Cardiac muscle cell (in vitro differentiated cells and primary cell): Measurements from ENCODE around the gene TMTC3. TPM values are rescaled to one million over a fixed set of nuclear protein-coding genes. Genes with fewer than 3 reads are reported as not detected.

Experiments
- DNase-seq, 2 donors: peaks; one replicate each; pipeline versions ENCODE4 v3.0.0 to v3.0.0-alpha.2; 2010 to 2017; ENCODE audit warnings: low read depth in 1 of 2, low spot score in 1 of 2
- H3K27ac ChIP-seq: fragments of 200-600 bp; sonication (generic); 2 replicates; pipeline ENCODE4 v1.5.1; 2016
- H3K27me3 ChIP-seq: fragments of 200-600 bp; sonication (generic); 2 replicates; pipeline ENCODE4 v1.6.0; 2016; ENCODE audit warnings: control low read depth
- H3K36me3 ChIP-seq: fragments of 200-600 bp; sonication (generic); 2 replicates; pipeline ENCODE4 v1.5.1; 2016; ENCODE audit warnings: control low read depth
- H3K4me1 ChIP-seq: fragments of 200-600 bp; sonication (generic); 2 replicates; pipeline ENCODE4 v1.8.1; 2017; ENCODE audit warnings: low read depth, mild to moderate bottlenecking, mixed run types
- H3K4me3 ChIP-seq: fragments of 200-600 bp; sonication (generic); 2 replicates; pipeline ENCODE4 v1.5.1; 2016; ENCODE audit warnings: mild to moderate bottlenecking
- H3K9me3 ChIP-seq: fragments of 200-600 bp; sonication (generic); 2 replicates; pipeline ENCODE4 v1.5.1; 2017; ENCODE audit warnings: low read depth, mild to moderate bottlenecking, control low read depth
- polyA plus RNA-seq: library from polyadenylated mRNA; unstranded; fragments of >200 nt; fragmentation: Nextera tagmentation; extraction: Ambion mirVana; gene quantifications from 2 replicates; pipeline ENCODE4 v1.2.1, GENCODE V29; 2016
- total RNA-seq: library from RNA; depleted of rRNA; stranded (reverse); fragments of >200 nt; gene quantifications from 2 replicates; pipeline ENCODE4 v1.2.3, GENCODE V29; 2016
- TF ChIP-seq, protein P1 (sequence below): IDR thresholded peaks from 2 replicates; pipeline ENCODE4 v1.5.1; 2012; ENCODE audit warnings: low read depth, mild to moderate bottlenecking, low read length

Gene TMTC3
- total and polyA plus RNA-seq, 2 experiments from 2014 or later: 5.6 to 13.8 TPM

DNA sequence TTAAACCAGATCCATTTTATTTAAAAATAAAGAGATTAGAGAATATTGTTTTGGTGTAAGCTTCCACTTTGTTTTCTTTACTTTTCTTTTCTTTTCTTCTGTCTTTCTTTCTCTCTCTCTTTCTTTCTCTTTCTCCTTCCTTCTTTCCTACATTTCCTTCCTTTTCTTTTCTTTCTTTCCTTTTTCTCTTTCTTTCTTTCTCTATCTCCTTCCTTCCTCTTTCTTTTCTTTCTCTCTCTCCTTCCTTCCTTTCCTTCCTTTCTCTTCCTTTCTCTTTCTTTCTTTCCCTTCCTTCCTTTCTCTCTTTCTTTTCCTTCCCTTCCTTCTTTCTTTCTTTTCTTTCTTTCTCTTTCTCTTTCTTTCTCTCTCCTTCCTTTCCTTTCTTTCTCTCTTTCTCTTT, 100.8 kb downstream of the TMTC3 start:
- no peaks in the 10 kb centered on the region for H3K9me3 ChIP-seq
- TF ChIP-seq, protein P1, sequence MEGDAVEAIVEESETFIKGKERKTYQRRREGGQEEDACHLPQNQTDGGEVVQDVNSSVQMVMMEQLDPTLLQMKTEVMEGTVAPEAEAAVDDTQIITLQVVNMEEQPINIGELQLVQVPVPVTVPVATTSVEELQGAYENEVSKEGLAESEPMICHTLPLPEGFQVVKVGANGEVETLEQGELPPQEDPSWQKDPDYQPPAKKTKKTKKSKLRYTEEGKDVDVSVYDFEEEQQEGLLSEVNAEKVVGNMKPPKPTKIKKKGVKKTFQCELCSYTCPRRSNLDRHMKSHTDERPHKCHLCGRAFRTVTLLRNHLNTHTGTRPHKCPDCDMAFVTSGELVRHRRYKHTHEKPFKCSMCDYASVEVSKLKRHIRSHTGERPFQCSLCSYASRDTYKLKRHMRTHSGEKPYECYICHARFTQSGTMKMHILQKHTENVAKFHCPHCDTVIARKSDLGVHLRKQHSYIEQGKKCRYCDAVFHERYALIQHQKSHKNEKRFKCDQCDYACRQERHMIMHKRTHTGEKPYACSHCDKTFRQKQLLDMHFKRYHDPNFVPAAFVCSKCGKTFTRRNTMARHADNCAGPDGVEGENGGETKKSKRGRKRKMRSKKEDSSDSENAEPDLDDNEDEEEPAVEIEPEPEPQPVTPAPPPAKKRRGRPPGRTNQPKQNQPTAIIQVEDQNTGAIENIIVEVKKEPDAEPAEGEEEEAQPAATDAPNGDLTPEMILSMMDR: no peak
- no peaks in the 10 kb centered on the region for H3K27me3 ChIP-seq
- no peak for DNase-seq
- H3K36me3 ChIP-seq: no peaks in the 10 kb centered on the region
- H3K4me3 ChIP-seq: no peak overlapping the region
- no peaks in the 10 kb centered on the region for H3K4me1 ChIP-seq
- no peak overlapping the region for H3K27ac ChIP-seq

DNA sequence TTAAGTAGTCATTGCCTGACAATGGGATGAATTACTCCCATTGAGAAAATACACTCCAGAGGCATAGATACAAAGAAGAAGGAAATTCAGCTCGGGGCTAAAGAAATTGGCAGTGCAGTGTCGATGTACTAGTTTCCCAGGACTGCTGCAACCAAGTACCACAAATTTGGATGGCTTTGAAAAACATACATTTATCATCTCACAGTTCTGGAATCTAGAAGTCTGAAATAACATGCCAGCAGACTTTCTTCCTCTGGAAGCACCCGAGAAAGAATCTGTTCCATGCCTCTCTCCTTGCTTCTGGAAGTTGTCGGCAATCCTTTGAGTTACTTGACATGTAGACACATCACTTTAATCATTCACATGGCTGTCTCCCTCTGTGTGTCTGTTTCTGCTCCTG, 101.9 kb downstream of the TMTC3 start:
- no peaks in the 10 kb centered on the region for H3K27me3 ChIP-seq
- no peak overlapping the region for H3K4me3 ChIP-seq
- H3K36me3 ChIP-seq: no peaks in the 10 kb centered on the region
- TF ChIP-seq, protein P1: no peak
- H3K9me3 ChIP-seq: no peaks in the 10 kb centered on the region
- no peaks in the 10 kb centered on the region for H3K4me1 ChIP-seq
- DNase-seq: peak in 1 of 2 donors; percentile 15
- no peak overlapping the region for H3K27ac ChIP-seq

DNA sequence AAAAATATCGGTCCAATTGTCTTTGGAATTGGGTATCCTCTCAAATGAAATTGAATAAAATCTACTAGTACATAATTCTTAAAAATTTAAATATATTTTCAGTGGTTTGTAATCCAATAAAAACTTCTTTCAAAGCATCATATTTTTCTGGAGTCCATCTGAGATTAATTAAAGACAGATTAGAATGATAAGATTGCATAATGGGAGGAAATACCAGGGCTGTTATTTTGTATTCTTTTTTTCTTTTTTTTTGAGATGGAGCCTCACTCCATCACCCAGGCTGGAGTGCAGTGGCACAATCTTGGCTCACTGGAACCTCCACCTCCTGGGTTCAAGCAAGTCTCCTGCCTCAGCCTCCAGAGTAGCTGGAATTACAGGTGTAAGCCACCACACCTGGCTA, 103.8 kb downstream of the TMTC3 start:
- Histone ChIP-seq H3K9me3 (no peaks in the 10 kb centered on the region), H3K27me3 (no peaks in the 10 kb centered on the region), H3K36me3 (no peaks in the 10 kb centered on the region), H3K4me1 (no peaks in the 10 kb centered on the region), H3K27ac (no peak overlapping the region), H3K4me3 (no peak overlapping the region)
- peak in 1 of 2 donors; percentile 9 for DNase-seq
- TF ChIP-seq, protein P1: no peak

DNA sequence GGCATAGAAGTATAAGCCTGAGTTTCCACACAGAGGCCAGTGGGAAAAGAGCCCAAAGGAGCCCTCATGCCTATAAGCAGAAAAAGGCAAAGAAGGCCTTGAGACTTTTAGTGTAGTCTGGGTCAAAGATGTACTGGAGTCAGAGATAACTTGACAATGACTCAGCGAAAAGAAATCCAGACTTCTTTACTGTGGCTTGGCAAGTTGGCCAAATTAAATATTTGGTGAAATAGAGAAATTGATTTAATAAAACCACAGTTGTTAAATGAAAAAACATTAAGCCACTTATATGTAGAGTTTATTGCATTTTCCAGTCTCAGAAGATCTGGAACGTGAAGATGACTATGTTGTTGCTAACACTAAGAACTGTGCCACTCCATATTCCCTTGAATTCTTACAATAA, 105.1 kb downstream of the TMTC3 start:
- Histone ChIP-seq H3K27me3 (no peaks in the 10 kb centered on the region), H3K4me1 (no peaks in the 10 kb centered on the region), H3K4me3 (no peak overlapping the region), H3K36me3 (no peaks in the 10 kb centered on the region), H3K27ac (no peak overlapping the region), H3K9me3 (no peaks in the 10 kb centered on the region)
- DNase-seq: peak in 1 of 2 donors; percentile 85
- TF ChIP-seq, protein P1: no peak

DNA sequence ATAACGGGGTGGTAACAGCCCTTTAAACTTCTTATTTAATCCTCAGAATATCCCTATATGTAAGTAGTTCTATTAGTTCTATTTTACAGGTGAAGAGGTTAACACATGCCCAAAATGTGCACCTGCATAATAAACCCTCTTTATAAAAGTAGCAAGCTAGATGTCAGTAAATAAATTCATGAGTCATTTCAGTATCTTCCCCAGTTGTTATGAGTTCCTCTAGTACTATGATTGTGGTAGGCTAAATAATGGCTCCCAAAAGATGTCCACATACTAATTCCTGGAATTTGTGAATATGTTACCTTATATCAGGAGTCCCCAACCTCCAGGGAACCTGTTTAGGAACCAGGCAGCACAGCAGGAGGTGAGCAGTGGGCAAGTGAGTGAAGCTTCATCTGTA, 106.5 kb downstream of the TMTC3 start:
- Histone ChIP-seq H3K27ac (no peak overlapping the region), H3K4me3 (no peak overlapping the region), H3K9me3 (no peaks in the 10 kb centered on the region), H3K4me1 (no peaks in the 10 kb centered on the region), H3K36me3 (no peaks in the 10 kb centered on the region), H3K27me3 (no peaks in the 10 kb centered on the region)
- no peak for DNase-seq
- TF ChIP-seq, protein P1: no peak

Other genes starting within 250 kb of the TMTC3 start
- not detected in 2 replicates for gene C12orf50, start 112.9 kb upstream of the TMTC3 start, total RNA-seq
- gene C12orf50, start 112.9 kb upstream of the TMTC3 start, polyA plus RNA-seq: 0.77 TPM in 1 of 2 replicates, not detected in the other
- gene CEP290, start 219 bp upstream of the TMTC3 start, total RNA-seq: 11.0 and 32.4 TPM in 2 replicates
- gene CEP290, start 219 bp upstream of the TMTC3 start, polyA plus RNA-seq: 16.7 and 22.8 TPM in 2 replicates